Keratinocyte (primary cell): Measurements from ENCODE around the gene GALNT9. TPM values are rescaled to one million over a fixed set of nuclear protein-coding genes. Genes with fewer than 3 reads are reported as not detected.

Source experiments
- DNase-seq: peaks from one replicate; pipeline ENCODE4 v3.0.0-alpha.2; 2011; ENCODE audit warnings: low read depth, missing footprints, low spot score
- FAIRE-seq: peaks from 2 replicates; lab custom pipeline; 2011; peaks lifted over from hg19 to GRCh38; lab: Jason Lieb, UNC
- H2AFZ ChIP-seq: 2 replicates; pipeline ENCODE4 v1.6.0; 2012; ENCODE audit warnings: low read length, control low read depth, inconsistent platforms; ENCODE audit not compliant: control insufficient read depth
- H3K27ac ChIP-seq: 2 replicates; pipeline ENCODE4 v1.5.1; 2011; ENCODE audit warnings: low read length; ENCODE audit not compliant: control insufficient read depth, insufficient read depth
- H3K27me3 ChIP-seq: 3 replicates; pipeline ENCODE4 v1.6.0; 2011; ENCODE audit warnings: low read length; ENCODE audit not compliant: control insufficient read depth, insufficient read depth; ENCODE audit errors: extremely low read depth
- H3K36me3 ChIP-seq, 2 experiments: 2 replicates in 1 of 2; 3 replicates in 1 of 2; pipeline ENCODE4 v1.5.1; 2011; ENCODE audit warnings: low read length in 2 of 2, mild to moderate bottlenecking in 1 of 2; ENCODE audit not compliant: control insufficient read depth in 2 of 2, insufficient read depth in 2 of 2; ENCODE audit errors: extremely low read depth in 1 of 2
- H3K4me1 ChIP-seq: 3 replicates; pipeline ENCODE4 v1.5.1; 2011; ENCODE audit warnings: low read length; ENCODE audit not compliant: control insufficient read depth, insufficient read depth; ENCODE audit errors: extremely low read depth
- H3K4me2 ChIP-seq: 3 replicates; pipeline ENCODE4 v1.6.0; 2011; ENCODE audit warnings: low read depth, low read length; ENCODE audit not compliant: control insufficient read depth, insufficient read depth; ENCODE audit errors: extremely low read depth
- H3K4me3 ChIP-seq, 3 experiments: fragments of 200-600 bp in 1 of 3; sonication (generic) in 1 of 3; 2 replicates in 2 of 3; 3 replicates in 1 of 3; pipeline ENCODE4 v1.5.1; 2011 to 2016; ENCODE audit warnings: low read length in 3 of 3, mild to moderate bottlenecking in 3 of 3, control low read depth in 2 of 3, inconsistent platforms in 1 of 3, low read depth in 1 of 3, mixed read lengths in 1 of 3, mixed run types in 1 of 3, moderate library complexity in 1 of 3; ENCODE audit not compliant: control insufficient read depth in 2 of 3, insufficient read depth in 2 of 3; ENCODE audit errors: extremely low read depth in 1 of 3
- H3K79me2 ChIP-seq: 2 replicates; pipeline ENCODE4 v1.6.0; 2012; ENCODE audit warnings: low read length; ENCODE audit not compliant: control insufficient read depth, insufficient read depth
- H3K9ac ChIP-seq: 3 replicates; pipeline ENCODE4 v1.6.0; 2011; ENCODE audit warnings: low read length; ENCODE audit not compliant: control insufficient read depth, insufficient read depth; ENCODE audit errors: extremely low read depth
- H3K9me1 ChIP-seq: 3 replicates; pipeline ENCODE4 v1.6.0; 2011; ENCODE audit warnings: low read length; ENCODE audit not compliant: control insufficient read depth, insufficient read depth; ENCODE audit errors: extremely low read depth
- H3K9me3 ChIP-seq: 2 replicates; pipeline ENCODE4 v1.5.1; 2012; ENCODE audit warnings: low read depth, low read length; ENCODE audit not compliant: control insufficient read depth
- H4K20me1 ChIP-seq: 3 replicates; pipeline ENCODE4 v1.6.0; 2011; ENCODE audit warnings: low read length; ENCODE audit not compliant: control insufficient read depth, insufficient read depth; ENCODE audit errors: extremely low read depth
- EZH2 ChIP-seq: IDR thresholded peaks from one replicate; pipeline ENCODE4 v1.6.1; 2012; ENCODE audit warnings: inconsistent platforms, mild to moderate bottlenecking, low read length, moderate library complexity
- dilution Hi-C: fragments of 300-500 bp; cut with MboI; formaldehyde crosslinking; loops from one replicate; pipeline ENCODE4 v1.7.0; 2020; ENCODE audit warnings: low sequenced_read_pairs; ENCODE audit not compliant: extremely low pct_ligation_motif_present
- polyA plus RNA-seq, 5 experiments: library from polyadenylated mRNA; depleted of rRNA in 3 of 5; stranded (reverse) in 3 of 5; stranded (forward) in 1 of 5; unstranded in 1 of 5; fragments of >200 nt; gene quantifications; 1 replicate in 1 of 5; 2 replicates in 3 of 5; 3 replicates in 1 of 5; pipeline versions ENCODE4 v1.2.1 to v1.2.3, GENCODE V29; 2011 to 2012; ENCODE audit warnings: missing spikeins in 2 of 5, low read depth in 1 of 5, low replicate concordance in 1 of 5
- TF ChIP-seq, protein P1 (sequence below), 3 experiments: IDR thresholded peaks in 1 of 3; conservative IDR thresholded peaks in 1 of 3; optimal IDR thresholded peaks in 1 of 3; 2 replicates in 2 of 3; 3 replicates in 1 of 3; pipeline versions ENCODE3 to v1.5.1; 2011; ENCODE audit warnings: low read length in 3 of 3, mild to moderate bottlenecking in 3 of 3, moderate library complexity in 2 of 3, control low read depth in 1 of 3, inconsistent platforms in 1 of 3; ENCODE audit not compliant: insufficient read depth in 2 of 3; ENCODE audit errors: extremely low read depth in 1 of 3

The GALNT9 gene
- polyA plus RNA-seq, 1 donor (not counting 4 experiments of a cell fraction or from before 2014, with no cell fraction given) = not detected

GRCh38 chr12:132209619-132210222 is 119.7 kb downstream of the GALNT9 start:
- H3K9ac ChIP-seq = no peak overlapping the region
- no peak overlapping the region for H3K4me2 ChIP-seq
- H3K27ac ChIP-seq = no peak overlapping the region
- no peaks in the 10 kb centered on the region for H4K20me1 ChIP-seq
- no peak overlapping the region for H3K4me3 ChIP-seq
- no peak overlapping the region for H2AFZ ChIP-seq
- TF ChIP-seq EZH2 = no peak
- TF ChIP-seq, protein P1, sequence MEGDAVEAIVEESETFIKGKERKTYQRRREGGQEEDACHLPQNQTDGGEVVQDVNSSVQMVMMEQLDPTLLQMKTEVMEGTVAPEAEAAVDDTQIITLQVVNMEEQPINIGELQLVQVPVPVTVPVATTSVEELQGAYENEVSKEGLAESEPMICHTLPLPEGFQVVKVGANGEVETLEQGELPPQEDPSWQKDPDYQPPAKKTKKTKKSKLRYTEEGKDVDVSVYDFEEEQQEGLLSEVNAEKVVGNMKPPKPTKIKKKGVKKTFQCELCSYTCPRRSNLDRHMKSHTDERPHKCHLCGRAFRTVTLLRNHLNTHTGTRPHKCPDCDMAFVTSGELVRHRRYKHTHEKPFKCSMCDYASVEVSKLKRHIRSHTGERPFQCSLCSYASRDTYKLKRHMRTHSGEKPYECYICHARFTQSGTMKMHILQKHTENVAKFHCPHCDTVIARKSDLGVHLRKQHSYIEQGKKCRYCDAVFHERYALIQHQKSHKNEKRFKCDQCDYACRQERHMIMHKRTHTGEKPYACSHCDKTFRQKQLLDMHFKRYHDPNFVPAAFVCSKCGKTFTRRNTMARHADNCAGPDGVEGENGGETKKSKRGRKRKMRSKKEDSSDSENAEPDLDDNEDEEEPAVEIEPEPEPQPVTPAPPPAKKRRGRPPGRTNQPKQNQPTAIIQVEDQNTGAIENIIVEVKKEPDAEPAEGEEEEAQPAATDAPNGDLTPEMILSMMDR (optimal IDR thresholded peaks at IDR 0.05 in 1 of 3, IDR thresholded peaks at IDR 0.05 in 1 of 3, conservative IDR thresholded peaks at IDR 0.05 in 1 of 3; ENCODE audit: extremely low read depth in 1 of 3, insufficient read depth in 2 of 3, low read length in 3 of 3) = no peak
- no peaks in the 10 kb centered on the region for H3K36me3 ChIP-seq
- dilution Hi-C loops = no loop called here
- DNase-seq = no peak
- no peaks in the 10 kb centered on the region for H3K4me1 ChIP-seq
- no peaks in the 10 kb centered on the region for H3K79me2 ChIP-seq
- no peaks in the 10 kb centered on the region for H3K9me1 ChIP-seq
- FAIRE-seq = no peak
- peaks cover 3% of the 10 kb centered on the region for H3K9me3 ChIP-seq
- peaks cover 15% of the 10 kb centered on the region for H3K27me3 ChIP-seq

DNA sequence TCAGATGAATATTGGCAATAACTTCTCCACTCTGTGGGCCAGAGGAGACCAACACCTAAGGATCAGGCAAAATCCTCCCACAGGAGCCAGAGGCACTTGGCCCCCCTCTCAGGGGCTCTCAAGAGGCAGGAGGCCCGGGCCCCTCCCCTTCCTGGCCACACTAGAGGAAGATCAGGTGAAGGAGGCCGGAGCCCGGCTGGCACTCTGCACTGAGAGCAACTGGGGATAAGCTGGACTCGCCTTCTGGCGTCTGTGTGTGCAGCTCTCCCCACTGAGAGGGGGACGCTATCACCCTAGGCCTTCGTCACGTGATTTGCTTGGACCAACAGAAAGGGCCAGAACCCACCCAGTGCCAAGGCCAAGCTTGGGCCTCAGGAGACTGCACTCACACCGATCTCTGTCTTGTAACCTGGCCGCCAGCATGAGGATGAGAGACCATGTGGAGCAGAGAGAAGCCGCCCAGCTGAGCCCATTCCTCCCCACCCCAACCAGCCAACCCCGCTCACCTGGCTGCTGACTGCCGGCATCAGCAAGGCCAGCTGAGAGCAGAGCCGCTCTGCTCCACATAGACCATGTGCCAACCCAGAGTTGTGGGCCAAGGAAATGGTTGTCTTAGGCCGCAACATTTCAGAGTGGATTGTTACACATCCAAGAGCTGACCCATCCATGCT is 121.1 kb downstream of the GALNT9 start:
- Histone ChIP-seq H3K4me1 (no peaks in the 10 kb centered on the region), H2AFZ (no peak overlapping the region), H4K20me1 (no peaks in the 10 kb centered on the region), H3K27ac (no peak overlapping the region), H3K9ac (no peak overlapping the region), H3K27me3 (peaks cover 27% of the 10 kb centered on the region), H3K36me3 (no peaks in the 10 kb centered on the region), H3K79me2 (no peaks in the 10 kb centered on the region), H3K4me3 (no peak overlapping the region), H3K9me3 (peaks cover 2% of the 10 kb centered on the region), H3K4me2 (no peak overlapping the region), H3K9me1 (no peaks in the 10 kb centered on the region)
- TF ChIP-seq EZH2 = no peak
- TF ChIP-seq, protein P1 (optimal IDR thresholded peaks at IDR 0.05 in 1 of 3, IDR thresholded peaks at IDR 0.05 in 1 of 3, conservative IDR thresholded peaks at IDR 0.05 in 1 of 3; ENCODE audit: extremely low read depth in 1 of 3, insufficient read depth in 2 of 3, low read length in 3 of 3) = no peak
- no peak for DNase-seq
- dilution Hi-C loops = no loop called here
- no peak for FAIRE-seq
